PC-9 (cell line): Measurements from ENCODE around the gene NDUFC2.

Experiments
- CTCF ChIP-seq: fragments of 200-600 bp; sonication (generic); conservative IDR thresholded peaks from 2 replicates; pipeline ENCODE4 v1.6.1; 2017; ENCODE audit warnings: mixed run types, antibody characterized with exemption, mild to moderate bottlenecking, moderate library complexity
- EZH2 ChIP-seq: fragments of 200-600 bp; sonication (generic); IDR thresholded peaks from 2 replicates; pipeline ENCODE4 v1.8.0; 2017; ENCODE audit warnings: antibody characterized with exemption, low read depth

- no peak for TF ChIP-seq CTCF
- TF ChIP-seq EZH2 = no peak
Measured at GRCh38 chr11:78085972-78086371, 6.3 kb upstream of the NDUFC2 start.
